MM.1S (cell line): ENCODE data around the gene HYI.

Experiments used
- DNase-seq: peaks from one replicate; pipeline ENCODE4 v3.0.0-alpha.2; 2015
- H2AFZ ChIP-seq: fragments of 300-600 bp; sonication (generic); 2 replicates; pipeline ENCODE4 v1.6.0; 2016; ENCODE audit warnings: antibody characterized with exemption, low read length
- H3F3A ChIP-seq: fragments of 300-600 bp; sonication (generic); 2 replicates; pipeline ENCODE4 v1.6.1; 2016; ENCODE audit warnings: mild to moderate bottlenecking, antibody characterized with exemption, low read length, moderate library complexity, mixed read lengths; ENCODE audit not compliant: insufficient read depth
- H3K27ac ChIP-seq: fragments of 300-600 bp; sonication (generic); 2 replicates; pipeline ENCODE4 v1.5.1; 2016; ENCODE audit warnings: mild to moderate bottlenecking, low read length
- H3K27me3 ChIP-seq: fragments of 300-600 bp; sonication (generic); replicated peaks from 2 replicates; pipeline ENCODE4 v1.6.0; 2016; ENCODE audit warnings: low read length; ENCODE audit not compliant: insufficient read depth
- H3K36me3 ChIP-seq: fragments of 300-600 bp; sonication (generic); replicated peaks from 2 replicates; pipeline ENCODE4 v1.6.1; 2016; ENCODE audit warnings: mild to moderate bottlenecking, low read length, mixed read lengths; ENCODE audit not compliant: insufficient read depth
- H3K4me1 ChIP-seq: fragments of 300-600 bp; sonication (generic); 2 replicates; pipeline ENCODE4 v1.6.1; 2016; ENCODE audit warnings: low read length, mixed read lengths
- H3K4me2 ChIP-seq: fragments of 300-600 bp; sonication (generic); 2 replicates; pipeline ENCODE4 v1.6.0; 2016; ENCODE audit warnings: low read depth, low read length
- H3K4me3 ChIP-seq: fragments of 300-600 bp; sonication (generic); 2 replicates; pipeline ENCODE4 v1.5.1; 2016; ENCODE audit warnings: low read length, mixed read lengths
- H3K79me2 ChIP-seq: fragments of 300-600 bp; sonication (generic); 2 replicates; pipeline ENCODE4 v1.6.1; 2016; ENCODE audit warnings: mixed run types, low read length, mixed read lengths
- H3K9ac ChIP-seq: fragments of 300-600 bp; sonication (generic); 2 replicates; pipeline ENCODE4 v1.6.1; 2016; ENCODE audit warnings: low read length, mixed read lengths
- H3K9me2 ChIP-seq: fragments of 300-600 bp; sonication (generic); replicated peaks from 2 replicates; pipeline ENCODE4 v1.6.1; 2016; ENCODE audit warnings: mild to moderate bottlenecking, low read length, mixed read lengths; ENCODE audit not compliant: insufficient read depth
- H3K9me3 ChIP-seq: fragments of 300-600 bp; sonication (generic); replicated peaks from 2 replicates; pipeline ENCODE4 v1.6.1; 2016; ENCODE audit warnings: mild to moderate bottlenecking, low read length, mixed read lengths; ENCODE audit not compliant: insufficient read depth
- H4K20me1 ChIP-seq: fragments of 300-600 bp; sonication (generic); 2 replicates; pipeline ENCODE4 v1.6.1; 2016; ENCODE audit warnings: mild to moderate bottlenecking, low read length, moderate library complexity, mixed read lengths; ENCODE audit not compliant: insufficient read depth
- EZH2 ChIP-seq: fragments of 300-600 bp; sonication (generic); optimal IDR thresholded peaks from 2 replicates; pipeline ENCODE3; 2017; ENCODE audit warnings: low read depth, mild to moderate bottlenecking, antibody characterized with exemption, low read length, mixed read lengths
- EZH2phosphoT487 ChIP-seq: fragments of 300-600 bp; sonication (generic); IDR thresholded peaks from 2 replicates; pipeline ENCODE4 v1.6.1; 2018; ENCODE audit warnings: antibody characterized with exemption, low read length
- TF ChIP-seq, protein P1 (sequence below): fragments of 300-600 bp; sonication (generic); IDR thresholded peaks from 2 replicates; pipeline ENCODE4 v1.5.1; 2016; ENCODE audit warnings: antibody characterized with exemption, low read length, mixed read lengths

Gene HYI

DNA sequence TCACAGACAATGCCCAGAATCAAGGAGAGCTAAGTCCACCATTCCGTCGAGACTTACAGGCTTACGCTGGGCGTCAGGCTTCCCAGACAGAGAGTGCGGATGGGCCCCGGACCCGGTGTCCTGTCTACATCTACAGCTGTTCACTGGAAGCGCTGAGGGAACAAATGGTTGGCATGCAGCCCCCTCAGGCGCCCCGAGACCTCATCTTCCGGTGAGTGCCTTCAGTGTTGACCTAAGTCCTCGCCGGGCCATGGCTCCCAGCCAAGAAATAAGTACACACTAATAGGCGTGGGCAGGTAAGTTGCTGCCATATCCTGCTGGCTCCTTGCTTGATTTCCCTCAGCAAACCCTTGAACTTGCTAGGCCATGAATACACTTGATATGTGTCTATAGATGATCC, 26.2 kb downstream of the HYI start:
- H3K9me3 ChIP-seq: no peaks in the 10 kb centered on the region
- H3K36me3 ChIP-seq: no peaks in the 10 kb centered on the region; the same call in 1 of the 2 replicates
- H3K4me1 ChIP-seq: no peaks in the 10 kb centered on the region

DNA sequence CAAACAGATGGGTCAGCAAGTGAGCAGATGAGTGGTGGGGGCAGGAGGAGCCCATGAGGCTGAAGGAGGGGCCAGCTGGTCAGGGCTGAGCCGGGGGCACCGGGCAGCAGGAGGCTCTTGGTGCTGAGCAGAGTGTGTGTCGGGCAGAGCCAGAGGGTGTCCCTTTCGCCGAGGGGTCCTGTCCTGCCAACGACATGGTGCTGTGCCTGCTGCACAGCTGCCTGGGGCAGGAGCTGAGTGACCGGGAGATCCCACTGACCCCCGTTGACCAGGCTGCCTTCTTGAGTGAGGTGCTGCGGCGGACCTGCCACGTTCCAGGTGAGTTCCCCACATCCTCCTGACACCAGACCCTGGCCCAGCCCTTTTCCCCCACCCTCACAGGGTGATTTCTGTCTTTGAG, 27.5 kb downstream of the HYI start:
- H3K36me3 ChIP-seq: no peaks in the 10 kb centered on the region; the same call in 1 of the 2 replicates

More for the DNA sequence above, 26.2 kb downstream of the HYI start:
- H3K9ac ChIP-seq: no peak overlapping the region
- no peak overlapping the region for H3K4me3 ChIP-seq
- TF ChIP-seq EZH2phosphoT487 (no peak), EZH2 (no peak)
- TF ChIP-seq, protein P1, sequence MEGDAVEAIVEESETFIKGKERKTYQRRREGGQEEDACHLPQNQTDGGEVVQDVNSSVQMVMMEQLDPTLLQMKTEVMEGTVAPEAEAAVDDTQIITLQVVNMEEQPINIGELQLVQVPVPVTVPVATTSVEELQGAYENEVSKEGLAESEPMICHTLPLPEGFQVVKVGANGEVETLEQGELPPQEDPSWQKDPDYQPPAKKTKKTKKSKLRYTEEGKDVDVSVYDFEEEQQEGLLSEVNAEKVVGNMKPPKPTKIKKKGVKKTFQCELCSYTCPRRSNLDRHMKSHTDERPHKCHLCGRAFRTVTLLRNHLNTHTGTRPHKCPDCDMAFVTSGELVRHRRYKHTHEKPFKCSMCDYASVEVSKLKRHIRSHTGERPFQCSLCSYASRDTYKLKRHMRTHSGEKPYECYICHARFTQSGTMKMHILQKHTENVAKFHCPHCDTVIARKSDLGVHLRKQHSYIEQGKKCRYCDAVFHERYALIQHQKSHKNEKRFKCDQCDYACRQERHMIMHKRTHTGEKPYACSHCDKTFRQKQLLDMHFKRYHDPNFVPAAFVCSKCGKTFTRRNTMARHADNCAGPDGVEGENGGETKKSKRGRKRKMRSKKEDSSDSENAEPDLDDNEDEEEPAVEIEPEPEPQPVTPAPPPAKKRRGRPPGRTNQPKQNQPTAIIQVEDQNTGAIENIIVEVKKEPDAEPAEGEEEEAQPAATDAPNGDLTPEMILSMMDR: no peak
- no peaks in the 10 kb centered on the region for H4K20me1 ChIP-seq
- no peak overlapping the region for H3K4me2 ChIP-seq
- DNase-seq: no peak
- no peaks in the 10 kb centered on the region for H3K9me2 ChIP-seq
- H3K79me2 ChIP-seq: no peaks in the 10 kb centered on the region
- no peaks in the 10 kb centered on the region for H3F3A ChIP-seq
- no peaks in the 10 kb centered on the region for H3K27me3 ChIP-seq
- H3K27ac ChIP-seq: no peak overlapping the region
- H2AFZ ChIP-seq: no peak overlapping the region

DNA sequence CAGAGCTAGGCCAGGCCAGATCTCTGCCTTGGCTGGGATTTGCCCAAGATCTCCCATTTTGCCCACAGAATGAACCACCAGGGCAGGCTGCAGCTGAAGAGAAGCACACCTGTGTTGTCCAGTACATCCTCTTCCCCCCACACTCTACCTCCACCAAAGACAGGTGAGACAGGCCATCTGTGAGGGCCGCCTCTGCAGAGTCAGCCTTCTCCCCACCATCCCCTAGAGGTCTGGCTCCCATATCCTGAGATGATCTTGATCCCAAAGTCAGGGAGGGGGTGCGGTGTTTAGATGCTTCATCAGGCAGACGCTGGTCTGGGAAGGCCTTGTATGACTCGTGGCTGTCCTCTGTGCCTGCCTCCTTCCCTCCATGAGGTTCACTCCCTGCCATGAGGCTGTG, 28.7 kb downstream of the HYI start:
- H3K4me3 ChIP-seq: no peak overlapping the region
- no peak overlapping the region for H3K9ac ChIP-seq
- no peak for TF ChIP-seq EZH2phosphoT487
- TF ChIP-seq, protein P1: no peak
- no peak for TF ChIP-seq EZH2
- no peak overlapping the region for H3K4me2 ChIP-seq
- no peak overlapping the region for H3K27ac ChIP-seq
- no peaks in the 10 kb centered on the region for H3K79me2 ChIP-seq
- no peak overlapping the region for H2AFZ ChIP-seq
- no peaks in the 10 kb centered on the region for H3F3A ChIP-seq
- H3K27me3 ChIP-seq: no peaks in the 10 kb centered on the region
- H3K9me2 ChIP-seq: no peaks in the 10 kb centered on the region
- no peak for DNase-seq
- H4K20me1 ChIP-seq: no peaks in the 10 kb centered on the region
- no peaks in the 10 kb centered on the region for H3K9me3 ChIP-seq
- H3K36me3 ChIP-seq: no peaks in the 10 kb centered on the region; the same call in 1 of the 2 replicates
- H3K4me1 ChIP-seq: no peaks in the 10 kb centered on the region

More for the DNA sequence above, 27.5 kb downstream of the HYI start:
- H3K27ac ChIP-seq: no peak overlapping the region
- no peak for TF ChIP-seq EZH2
- H3K79me2 ChIP-seq: no peaks in the 10 kb centered on the region
- H3K4me3 ChIP-seq: no peak overlapping the region
- H3F3A ChIP-seq: no peaks in the 10 kb centered on the region
- H3K27me3 ChIP-seq: no peaks in the 10 kb centered on the region
- no peak overlapping the region for H3K9ac ChIP-seq
- H3K9me3 ChIP-seq: no peaks in the 10 kb centered on the region
- no peak overlapping the region for H3K4me2 ChIP-seq
- H3K4me1 ChIP-seq: no peaks in the 10 kb centered on the region
- no peaks in the 10 kb centered on the region for H3K9me2 ChIP-seq
- no peak for DNase-seq
- H4K20me1 ChIP-seq: no peaks in the 10 kb centered on the region
- no peak overlapping the region for H2AFZ ChIP-seq

DNA sequence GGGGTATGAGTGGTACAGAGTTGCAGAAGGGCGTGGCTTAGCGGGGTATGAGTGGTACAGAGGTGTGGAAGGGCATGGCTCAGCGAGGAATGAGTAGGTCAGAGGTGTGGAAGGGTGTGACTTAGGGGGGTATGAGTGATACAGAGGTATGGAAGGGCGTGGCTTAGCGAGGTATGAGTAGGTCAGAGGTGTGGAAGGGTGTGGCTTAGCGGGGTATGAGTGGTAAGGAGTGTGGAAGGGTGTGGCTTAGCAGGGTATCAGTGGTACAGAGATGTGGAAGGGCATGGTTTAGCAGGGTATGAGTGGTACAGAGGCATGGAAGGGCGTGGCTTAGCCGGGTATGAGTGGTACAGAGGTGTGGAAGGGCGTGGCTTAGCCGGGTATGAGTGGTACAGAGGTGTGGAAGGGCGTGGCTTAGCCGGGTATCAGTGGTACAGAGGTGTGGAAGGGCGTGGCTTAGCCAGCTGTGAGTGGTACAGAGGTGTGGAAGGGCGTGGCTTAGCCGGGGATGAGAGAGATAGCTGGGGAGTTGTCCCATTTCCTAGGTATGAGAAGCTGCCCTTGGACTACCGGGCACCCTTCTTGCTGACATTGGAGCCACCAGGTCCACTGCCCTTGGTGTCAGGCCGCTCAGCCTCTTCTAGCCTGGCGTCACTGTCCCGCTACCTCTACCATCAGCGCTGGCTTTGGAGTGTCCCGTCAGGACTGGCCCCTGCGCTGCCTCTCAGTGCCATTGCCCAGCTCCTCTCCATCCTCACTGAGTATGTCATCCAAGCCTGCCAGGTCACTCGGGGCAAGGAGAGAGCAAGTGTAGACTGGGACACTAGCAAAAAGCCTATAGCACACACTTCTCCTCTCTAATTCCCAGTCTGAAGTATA, 29.8 kb downstream of the HYI start:
- Histone ChIP-seq H3K4me2 (no peak overlapping the region), H3K27ac (no peak overlapping the region)

More for the DNA sequence above, 29.8 kb downstream of the HYI start:
- Histone ChIP-seq H3K9me3 (no peaks in the 10 kb centered on the region), H3K36me3 (no peaks in the 10 kb centered on the region), H3K4me3 (no peak overlapping the region), H2AFZ (no peak overlapping the region), H3K4me1 (no peaks in the 10 kb centered on the region), H3K79me2 (no peaks in the 10 kb centered on the region), H3K27me3 (no peaks in the 10 kb centered on the region), H3F3A (no peaks in the 10 kb centered on the region), H3K9me2 (no peaks in the 10 kb centered on the region), H3K9ac (no peak overlapping the region), H4K20me1 (no peaks in the 10 kb centered on the region)
- no peak for TF ChIP-seq EZH2
- no peak for TF ChIP-seq EZH2phosphoT487
- DNase-seq: no peak
